ENCODE data around the gene FABP2.

FABP2 gene

GRCh38 chr4:119268466-119268865 is 53.5 kb downstream of the FABP2 start:
- intact Hi-C loops (cut with micrococcal nuclease): no loop called here
- no peaks in the 10 kb centered on the region for H3K36me3 Mint-ChIP-seq (ENCODE audit: low read depth)
- H3K9me3 Mint-ChIP-seq: peaks cover 7% of the 10 kb centered on the region

More at GRCh38 chr4:119268466-119268865, 53.5 kb downstream of the FABP2 start:
- H3K4me1 Mint-ChIP-seq (ENCODE audit: low read depth): no peaks in the 10 kb centered on the region
- no peaks in the 10 kb centered on the region for H3K27me3 Mint-ChIP-seq
- H3K4me3 Mint-ChIP-seq: no peak overlapping the region
- no peak overlapping the region for H3K27ac Mint-ChIP-seq
